Islet precursor cell (in vitro differentiated cells): ENCODE results near the gene SLC45A3.
"Not testable (repeated sequence)": the region's sequence is repeated elsewhere in the genome, so short reads cannot be mapped to it uniquely, and the experiment has no call there.

Source experiments
- DNase-seq: peaks from one replicate; pipeline ENCODE4 v3.0.0-alpha.2; 2018

Gene SLC45A3

GRCh38 chr1:205667909-205668643 is 12.2 kb downstream of the SLC45A3 start:
- peak; percentile 73 for DNase-seq

GRCh38 chr1:205666372-205667166 is 13.7 kb downstream of the SLC45A3 start:
- no peak for DNase-seq

- DNase-seq, result no peak
These were observed 14.9 kb downstream of the SLC45A3 start for GRCh38 chr1:205665201-205666045.

GRCh38 chr1:205664399-205665017 is 15.8 kb downstream of the SLC45A3 start:
- DNase-seq, result no peak

- no peak for DNase-seq
These were observed 16.9 kb downstream of the SLC45A3 start for GRCh38 chr1:205663286-205663936.

GRCh38 chr1:205662791-205663190 is 17.5 kb downstream of the SLC45A3 start:
- no peak for DNase-seq

GRCh38 chr1:205662135-205662738 is 18.1 kb downstream of the SLC45A3 start:
- DNase-seq, result no peak

GRCh38 chr1:205661429-205662134 is 18.7 kb downstream of the SLC45A3 start:
- DNase-seq, result peak; percentile 78

GRCh38 chr1:205660361-205660760 is 19.9 kb downstream of the SLC45A3 start:
- no peak for DNase-seq

- peak; percentile 87 for DNase-seq
These were observed 21.2 kb downstream of the SLC45A3 start for GRCh38 chr1:205658943-205659581.

GRCh38 chr1:205656236-205656635 is 24.1 kb downstream of the SLC45A3 start:
- DNase-seq, result no peak

GRCh38 chr1:205652984-205653383 is 27.3 kb downstream of the SLC45A3 start:
- no peak for DNase-seq

- DNase-seq, result no peak
These were observed 30.1 kb downstream of the SLC45A3 start for GRCh38 chr1:205650241-205650640.

- DNase-seq, result no peak
These were observed 34.8 kb downstream of the SLC45A3 start for GRCh38 chr1:205645519-205645918.

- no peak for DNase-seq
These were observed 37.5 kb downstream of the SLC45A3 start for GRCh38 chr1:205642679-205643307.

- DNase-seq, result no peak
These were observed 40.7 kb downstream of the SLC45A3 start for GRCh38 chr1:205639567-205639966.

GRCh38 chr1:205637854-205638468 is 42.3 kb downstream of the SLC45A3 start:
- DNase-seq, result no peak

- DNase-seq, result no peak
These were observed 43.6 kb downstream of the SLC45A3 start for GRCh38 chr1:205636732-205637131.

- DNase-seq, result not testable (repeated sequence)
These were observed 44.2 kb downstream of the SLC45A3 start for GRCh38 chr1:205636138-205636530.
